Hematopoietic multipotent progenitor cell (in vitro differentiated cells): ENCODE results near the gene CCDC149. TPM values are rescaled to one million over a fixed set of nuclear protein-coding genes. Genes with fewer than 3 reads are reported as not detected.

Experiments used
- DNase-seq, 3 donors: peaks; one replicate each; pipeline ENCODE4 v3.0.0-alpha.2; 2011 to 2015; ENCODE audit warnings: low read depth in 2 of 3, low spot score in 2 of 3
- total RNA-seq: library from RNA; depleted of rRNA; stranded (reverse); fragments of >200 nt; gene quantifications from one replicate; pipeline ENCODE4 v1.2.3, GENCODE V29; 2012

Gene CCDC149
- total RNA-seq, 1 donor = 2.7 TPM

- no peak for DNase-seq
Observed at GRCh38 chr4:24780936-24781495, 131.8 kb downstream of the CCDC149 start.

GRCh38 chr4:24778464-24779225 is 134.2 kb downstream of the CCDC149 start:
- no peak for DNase-seq

- no peak for DNase-seq
Observed at GRCh38 chr4:24777536-24778463, 135.0 kb downstream of the CCDC149 start.

- DNase-seq = no peak
Observed at GRCh38 chr4:24775750-24776149, 137.1 kb downstream of the CCDC149 start.

- DNase-seq = no peak
Observed at GRCh38 chr4:24775032-24775605, 137.7 kb downstream of the CCDC149 start.

- DNase-seq = no peak
Observed at GRCh38 chr4:24774452-24774851, 138.4 kb downstream of the CCDC149 start.

GRCh38 chr4:24772952-24773351 is 139.9 kb downstream of the CCDC149 start:
- DNase-seq = no peak

- no peak for DNase-seq
Observed at GRCh38 chr4:24772061-24772705, 140.7 kb downstream of the CCDC149 start.

- no peak for DNase-seq
Observed at GRCh38 chr4:24771241-24771640, 141.6 kb downstream of the CCDC149 start.

GRCh38 chr4:24770667-24771066 is 142.2 kb downstream of the CCDC149 start:
- no peak for DNase-seq

- peak in 1 of 3 donors; percentile 20 for DNase-seq
Observed at GRCh38 chr4:24770032-24770584, 142.7 kb downstream of the CCDC149 start.

GRCh38 chr4:24769571-24769970 is 143.3 kb downstream of the CCDC149 start:
- no peak for DNase-seq

GRCh38 chr4:24768604-24769003 is 144.2 kb downstream of the CCDC149 start:
- no peak for DNase-seq

- no peak for DNase-seq
Observed at GRCh38 chr4:24768006-24768405, 144.8 kb downstream of the CCDC149 start.

- no peak for DNase-seq
Observed at GRCh38 chr4:24765376-24765988, 147.4 kb downstream of the CCDC149 start.

- DNase-seq = no peak
Observed at GRCh38 chr4:24764345-24764744, 148.5 kb downstream of the CCDC149 start.

- DNase-seq = no peak
Observed at GRCh38 chr4:24763631-24764297, 149.1 kb downstream of the CCDC149 start.
